SK-N-SH treated with all-trans-retinoic acid at 6 μM for 48 hours (cell line): ENCODE data around the gene LRMDA.

Experiments
- ATAC-seq: fragments of 200-7000 bp; cut with Tn5 transposase; 3 replicates; pipeline ENCODE4 v1.9.1; 2020; ENCODE audit warnings: mild to moderate bottlenecking, moderate library complexity
- ARNTL ChIP-seq: fragments of 450-650 bp; formaldehyde crosslinking; IDR thresholded peaks from 2 replicates; pipeline ENCODE4 v1.5.0; 2020; ENCODE audit warnings: low read depth, mild to moderate bottlenecking, moderate library complexity, borderline replicate concordance
- BACH2 ChIP-seq: fragments of 250-450 bp; sonication (Bioruptor Pico); IDR thresholded peaks from 2 replicates; pipeline ENCODE4 v1.9.0; 2021; ENCODE audit warnings: mild to moderate bottlenecking, borderline replicate concordance
- CREB5 ChIP-seq: fragments of 250-450 bp; sonication (Bioruptor Pico); IDR thresholded peaks from 2 replicates; pipeline ENCODE4 v1.5.1; 2020; ENCODE audit warnings: low read depth, mild to moderate bottlenecking, moderate library complexity
- CSDC2 ChIP-seq: fragments of 250-450 bp; sonication (Bioruptor Pico); IDR thresholded peaks from 2 replicates; pipeline ENCODE4 v1.5.0; 2020; ENCODE audit warnings: mild to moderate bottlenecking, moderate library complexity
- CSRNP3 ChIP-seq: fragments of 250-450 bp; sonication (Bioruptor Pico); IDR thresholded peaks from 2 replicates; pipeline ENCODE4 v1.5.1; 2021; ENCODE audit warnings: mild to moderate bottlenecking, moderate library complexity
- ESRRG ChIP-seq: fragments of 250-450 bp; sonication (Bioruptor Pico); IDR thresholded peaks from 2 replicates; pipeline ENCODE4 v1.6.1; 2021; ENCODE audit warnings: mild to moderate bottlenecking
- ISL1 ChIP-seq: fragments of 250-450 bp; sonication (Bioruptor Pico); IDR thresholded peaks from 2 replicates; pipeline ENCODE4 v2.1.2; 2022; ENCODE audit warnings: mild to moderate bottlenecking, moderate library complexity
- OSR1 ChIP-seq: fragments of 250-450 bp; sonication (Bioruptor Pico); IDR thresholded peaks from 2 replicates; pipeline ENCODE4 v1.8.0; 2022; ENCODE audit warnings: moderate library complexity, mild to moderate bottlenecking, inconsistent platforms
- PATZ1 ChIP-seq: fragments of 250-450 bp; sonication (Bioruptor Pico); IDR thresholded peaks from 2 replicates; pipeline ENCODE4 v1.8.0; 2020; ENCODE audit warnings: mild to moderate bottlenecking, moderate library complexity, borderline replicate concordance
- POU6F1 ChIP-seq: fragments of 250-450 bp; sonication (Bioruptor Pico); IDR thresholded peaks from 2 replicates; pipeline ENCODE4 v1.8.0; 2021; ENCODE audit warnings: low read depth, mild to moderate bottlenecking, moderate library complexity, borderline replicate concordance
- RARB ChIP-seq: fragments of 250-450 bp; sonication (Bioruptor Pico); IDR thresholded peaks from 2 replicates; pipeline ENCODE4 v1.8.0; 2021; ENCODE audit warnings: mild to moderate bottlenecking, moderate library complexity
- SNAI2 ChIP-seq: fragments of 250-450 bp; sonication (Bioruptor Pico); IDR thresholded peaks from 2 replicates; pipeline ENCODE4 v1.5.0; 2020; ENCODE audit warnings: mild to moderate bottlenecking, moderate library complexity
- TCF4 ChIP-seq: fragments of 250-450 bp; sonication (Bioruptor Pico); IDR thresholded peaks from 2 replicates; pipeline ENCODE4 v1.8.0; 2021; ENCODE audit warnings: mild to moderate bottlenecking, moderate library complexity, borderline replicate concordance
- TOX ChIP-seq: fragments of 250-450 bp; sonication (Bioruptor Pico); IDR thresholded peaks from 2 replicates; pipeline ENCODE4 v1.8.0; 2021; ENCODE audit warnings: mild to moderate bottlenecking, moderate library complexity, borderline replicate concordance
- TSHZ2 ChIP-seq: fragments of 250-450 bp; sonication (Bioruptor Pico); IDR thresholded peaks from 2 replicates; pipeline ENCODE4 v1.5.0; 2020; ENCODE audit warnings: mild to moderate bottlenecking, moderate library complexity
- ZC3H10 ChIP-seq: fragments of 250-450 bp; sonication (Bioruptor Pico); IDR thresholded peaks from 2 replicates; pipeline ENCODE4 v1.5.1; 2021; ENCODE audit warnings: mild to moderate bottlenecking, moderate library complexity
- ZFP3 ChIP-seq: fragments of 250-450 bp; sonication (Bioruptor Pico); IDR thresholded peaks from 2 replicates; pipeline ENCODE4 v1.5.0; 2020; ENCODE audit warnings: mild to moderate bottlenecking, moderate library complexity
- ZFP30 ChIP-seq: fragments of 450-650 bp; formaldehyde crosslinking; IDR thresholded peaks from 2 replicates; pipeline ENCODE4 v1.5.0; 2022; ENCODE audit warnings: mild to moderate bottlenecking, moderate library complexity
- ZNF565 ChIP-seq: fragments of 450-650 bp; formaldehyde crosslinking; conservative IDR thresholded peaks from 2 replicates; pipeline ENCODE4 v1.5.0; 2020; ENCODE audit warnings: low read depth, mild to moderate bottlenecking, moderate library complexity
- ZNF70 ChIP-seq: fragments of 450-650 bp; formaldehyde crosslinking; IDR thresholded peaks from 2 replicates; pipeline ENCODE4 v1.5.0; 2020; ENCODE audit warnings: mild to moderate bottlenecking, moderate library complexity
- ZNF8 ChIP-seq: fragments of 450-650 bp; formaldehyde crosslinking; IDR thresholded peaks from 2 replicates; pipeline ENCODE4 v1.5.0; 2020; ENCODE audit warnings: mild to moderate bottlenecking, moderate library complexity

Gene LRMDA

GRCh38 chr10:75525067-75525466, 93.6 kb downstream of the LRMDA start:
- TF ChIP-seq RARB (CRISPR knock-in tag) (no peak), CSDC2 (CRISPR knock-in tag) (no peak), OSR1 (CRISPR knock-in tag) (no peak), ZFP3 (CRISPR knock-in tag) (no peak), ZNF8 (CRISPR knock-in tag) (no peak), ISL1 (no peak), BACH2 (CRISPR knock-in tag) (no peak), PATZ1 (CRISPR knock-in tag) (no peak), ARNTL (no peak), TCF4 (no peak), ZNF70 (CRISPR knock-in tag) (no peak), POU6F1 (no peak), ZFP30 (CRISPR knock-in tag) (no peak), TOX (CRISPR knock-in tag) (no peak)
- no peak for ATAC-seq

- no peak for TF ChIP-seq ESRRG (CRISPR knock-in tag)
- no peak for TF ChIP-seq BACH2 (CRISPR knock-in tag)
- TF ChIP-seq ZFP3 (CRISPR knock-in tag): no peak
- no peak for TF ChIP-seq CSRNP3
- no peak for TF ChIP-seq TCF4
- no peak for TF ChIP-seq ARNTL
- TF ChIP-seq ZNF565 (CRISPR knock-in tag): no peak
- no peak for TF ChIP-seq TOX (CRISPR knock-in tag)
- TF ChIP-seq ZNF8 (CRISPR knock-in tag): no peak
- no peak for TF ChIP-seq PATZ1 (CRISPR knock-in tag)
- no peak for TF ChIP-seq CSDC2 (CRISPR knock-in tag)
- no peak for TF ChIP-seq ISL1
- no peak for TF ChIP-seq OSR1 (CRISPR knock-in tag)
- TF ChIP-seq ZFP30 (CRISPR knock-in tag): no peak
- ATAC-seq: no peak
Measured at GRCh38 chr10:75525646-75526045, 94.2 kb downstream of the LRMDA start.

GRCh38 chr10:75527542-75527941, 96.1 kb downstream of the LRMDA start:
- no peak for ATAC-seq
- TF ChIP-seq RARB (CRISPR knock-in tag) (no peak), ZFP30 (CRISPR knock-in tag) (no peak), BACH2 (CRISPR knock-in tag) (no peak), ZNF8 (CRISPR knock-in tag) (no peak), CREB5 (no peak), SNAI2 (CRISPR knock-in tag) (no peak), TSHZ2 (no peak), ZC3H10 (CRISPR knock-in tag) (no peak), POU6F1 (no peak), ISL1 (no peak)
